Right atrium auricular region (tissue), 2 donors: ENCODE data around the gene WDR91. TPM values are rescaled to one million over a fixed set of nuclear protein-coding genes. Genes with fewer than 3 reads are reported as not detected.
A peak's percentile ranks its signal among the peaks of the same experiment; 100 is the strongest.
"Not testable (repeated sequence)": the region's sequence is repeated elsewhere in the genome, so short reads cannot be mapped to it uniquely, and the experiment has no call there.

Experiments
- DNase-seq: peaks from one replicate; pipeline ENCODE4 v3.0.0-alpha.2; 2019; ENCODE audit warnings: low spot score
- H3K27ac ChIP-seq, 2 donors: fragments of 200-600 bp; sonication (generic); 1 replicate in 1 of 2; 2 replicates in 1 of 2; pipeline ENCODE4 v1.5.1; 2016 to 2019
- H3K27me3 ChIP-seq, 2 donors: fragments of 200-600 bp; sonication (generic); one replicate each; pipeline versions ENCODE4 v1.5.1 to v1.6.0; 2017 to 2019
- H3K36me3 ChIP-seq: fragments of 200-600 bp; sonication (generic); one replicate; pipeline ENCODE4 v1.5.1; 2016
- H3K4me1 ChIP-seq, 2 donors: fragments of 200-600 bp; sonication (generic); one replicate each; pipeline versions ENCODE4 v1.5.1 to v1.6.0; 2017 to 2019
- H3K4me3 ChIP-seq, 2 donors: fragments of 200-600 bp; sonication (generic); 1 replicate in 1 of 2; 2 replicates in 1 of 2; pipeline ENCODE4 v1.5.1; 2017 to 2019; ENCODE audit warnings: mild to moderate bottlenecking in 1 of 2, moderate library complexity in 1 of 2
- H3K9me3 ChIP-seq, 2 donors: fragments of 200-600 bp; sonication (generic); one replicate each; pipeline ENCODE4 v1.5.1; 2019
- CTCF ChIP-seq, 2 donors: fragments of 200-600 bp; sonication (generic); IDR thresholded peaks; one replicate each; pipeline ENCODE4 v1.5.1; 2019; ENCODE audit warnings: antibody characterized with exemption in 2 of 2
- total RNA-seq, 2 donors: library from RNA; depleted of rRNA; stranded (reverse); fragments of >200 nt; gene quantifications; one replicate each; pipeline ENCODE4 v1.1.0, GENCODE V29; 2016

The WDR91 gene
- total RNA-seq, 2 donors from 2014 or later = 3.3 to 4.5 TPM

- TF ChIP-seq CTCF (IDR thresholded peaks at IDR 0.05) = peak in 1 of 2 donors; percentile 6
Measured at GRCh38 chr7:135170998-135171481, 40.3 kb downstream of the WDR91 start.

GRCh38 chr7:135170274-135170997 is 40.9 kb downstream of the WDR91 start, which contains the start of gene CYREN:
TSS of gene CYREN (minus strand) at chr7:135170707. CDS start at chr7:135168922, 1,785 bp downstream.
- peaks cover 0 to 55% of the 10 kb centered on the region in 2 donors for H3K4me1 ChIP-seq
- DNase-seq = peak; percentile 93
- peak; percentile 54 to 91 for TF ChIP-seq CTCF (IDR thresholded peaks at IDR 0.05)
- peak within 1 kb of the TSS; percentile 78 to 86 for H3K4me3 ChIP-seq
- peak within 1 kb of the TSS; percentile 97 for H3K27ac ChIP-seq
- no peaks in the 10 kb centered on the region for H3K9me3 ChIP-seq
- H3K27me3 ChIP-seq = no peaks in the 10 kb centered on the region
- peaks cover 26% of the 10 kb centered on the region for H3K36me3 ChIP-seq

More at GRCh38 chr7:135170998-135171481, 40.3 kb downstream of the WDR91 start:
- Histone ChIP-seq H3K4me1 (peaks cover 0 to 49% of the 10 kb centered on the region in 2 donors), H3K27ac (peak overlapping the region; percentile 97), H3K4me3 (peak overlapping the region; percentile 78 to 86), H3K36me3 (peaks cover 20% of the 10 kb centered on the region)
- peak; percentile 52 for DNase-seq
- not testable (repeated sequence) for H3K27me3 ChIP-seq, H3K9me3 ChIP-seq

- peaks cover 0 to 60% of the 10 kb centered on the region in 2 donors for H3K4me1 ChIP-seq
- H3K9me3 ChIP-seq = no peaks in the 10 kb centered on the region
- no peak for TF ChIP-seq CTCF (IDR thresholded peaks at IDR 0.05)
- peaks cover 31% of the 10 kb centered on the region for H3K36me3 ChIP-seq
- peak; percentile 62 for DNase-seq
- peak overlapping the region; percentile 97 for H3K27ac ChIP-seq
- no peaks in the 10 kb centered on the region for H3K27me3 ChIP-seq
- peak overlapping the region; percentile 78 to 86 for H3K4me3 ChIP-seq
Measured at GRCh38 chr7:135169964-135170273, 41.4 kb downstream of the WDR91 start.

- no peaks in the 10 kb centered on the region for H3K27me3 ChIP-seq
- peaks cover 34% of the 10 kb centered on the region for H3K36me3 ChIP-seq
- peak overlapping the region; percentile 97 for H3K27ac ChIP-seq
- no peak for TF ChIP-seq CTCF (IDR thresholded peaks at IDR 0.05)
- H3K9me3 ChIP-seq = no peaks in the 10 kb centered on the region
- H3K4me1 ChIP-seq = peaks cover 0 to 66% of the 10 kb centered on the region in 2 donors
- peak overlapping the region; percentile 78 to 86 for H3K4me3 ChIP-seq
- DNase-seq = peak; percentile 56
Measured at GRCh38 chr7:135169141-135169963, 42.0 kb downstream of the WDR91 start.

GRCh38 chr7:135168489-135169140 is 42.7 kb downstream of the WDR91 start:
- TF ChIP-seq CTCF (IDR thresholded peaks at IDR 0.05) = no peak
- H3K4me1 ChIP-seq = peaks cover 0 to 70% of the 10 kb centered on the region in 2 donors
- H3K27ac ChIP-seq = peak overlapping the region; percentile 7 to 97
- DNase-seq = peak; percentile 54
- no peaks in the 10 kb centered on the region for H3K9me3 ChIP-seq
- H3K36me3 ChIP-seq = peaks cover 34% of the 10 kb centered on the region
- H3K4me3 ChIP-seq = no peak overlapping the region
- no peaks in the 10 kb centered on the region for H3K27me3 ChIP-seq
